Motor neuron (in vitro differentiated cells): ENCODE data around the gene PDCD11. TPM values are rescaled to one million over a fixed set of nuclear protein-coding genes. Genes with fewer than 3 reads are reported as not detected.

Source experiments
- ATAC-seq, 8 experiments: fragments of 200-7000 bp; cut with Tn5 transposase; replicated peaks in 6 of 8; 2 replicates each; pipeline ENCODE4 v1.8.0; 2021; ENCODE audit warnings: mild to moderate bottlenecking in 8 of 8, moderate library complexity in 8 of 8
- H3K27ac ChIP-seq, 2 donors: fragments of 250-450 bp; sonication (Bioruptor Pico); 2 replicates each; pipeline ENCODE4 v1.9.0; 2021; ENCODE audit warnings: antibody characterized with exemption in 2 of 2, mild to moderate bottlenecking in 2 of 2, moderate library complexity in 1 of 2
- H3K4me1 ChIP-seq, 2 donors: fragments of 250-450 bp; sonication (Bioruptor Pico); replicated peaks in 1 of 2; 2 replicates each; pipeline ENCODE4 v1.6.1; 2021; ENCODE audit warnings: antibody characterized with exemption in 2 of 2, mild to moderate bottlenecking in 2 of 2, moderate library complexity in 1 of 2
- H3K4me3 ChIP-seq, 5 donors: fragments of 250-450 bp; sonication (Bioruptor Pico); 2 replicates each; pipeline ENCODE4 v1.9.0; 2021; ENCODE audit warnings: antibody characterized with exemption in 5 of 5, mild to moderate bottlenecking in 5 of 5, moderate library complexity in 4 of 5
- WGBS, 10 experiments: fragments of 450-650 bp; shearing (Covaris generic); methylation state at CpG; one replicate each; pipeline ENCODE4 v1.0.0; 2022; 5-methylcytosine and 5-hydroxymethylcytosine counted together
- in situ Hi-C, 9 experiments: fragments of 400-800 bp; cut with MboI; loops; one replicate each; pipeline ENCODE4 v1.15.0; 2021; ENCODE audit warnings: low sequenced_read_pairs in 9 of 9, low pct_unique_long_range_greater_than_20kb in 2 of 9; ENCODE audit not compliant: unreplicated experiment in 9 of 9
- total RNA-seq, 8 experiments: library from RNA; unstranded; fragments of 300-600 nt; gene quantifications; 2 replicates each; pipeline versions ENCODE4 v1.2.3 to v1.2.4, GENCODE V29; 2022

PDCD11 gene
- total RNA-seq, 8 experiments from 2014 or later, result 20.6 to 60.1 (median 39.2) TPM

DNA sequence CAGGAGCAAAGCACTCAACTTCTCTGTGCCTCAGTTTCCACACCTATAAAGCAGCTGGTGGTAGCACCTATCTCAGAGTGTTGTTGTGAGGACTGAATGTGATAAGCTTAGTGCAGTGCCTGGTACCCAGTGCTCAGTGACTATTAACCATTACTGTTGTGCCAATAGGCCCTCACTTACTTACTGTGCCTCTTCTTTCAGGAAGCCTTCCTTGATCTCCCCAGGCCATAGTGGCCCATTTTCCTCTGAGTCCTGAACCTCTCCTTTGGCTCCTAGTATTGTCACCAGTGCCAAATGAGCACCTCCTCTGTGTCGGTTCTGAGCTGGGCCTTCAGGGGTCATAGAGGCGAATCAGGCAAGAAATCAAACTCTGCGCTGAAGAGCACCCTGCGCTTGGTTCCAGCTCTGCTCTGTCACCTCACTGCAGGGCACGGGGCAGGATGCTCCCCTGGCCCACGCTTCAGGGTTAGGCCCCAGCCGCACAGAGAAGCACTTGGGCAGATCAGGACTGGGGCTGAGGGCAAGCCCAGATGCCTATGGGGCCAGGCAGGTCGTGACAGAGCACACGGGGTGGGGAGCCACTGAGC lies 59.7 kb downstream of the PDCD11 start:
- peaks cover 11 to 31% of the 10 kb centered on the region in 2 donors for H3K4me1 ChIP-seq
- WGBS, 10 experiments, result 84 to 93% methylated on average over 5 of the region's 9 CpGs; no CpG with 5 or more reads in 8 of the 10 experiments
- H3K4me3 ChIP-seq, result no peak overlapping the region
- no peak overlapping the region for H3K27ac ChIP-seq
- in situ Hi-C loops, result no loop called here
- no peak for ATAC-seq

DNA sequence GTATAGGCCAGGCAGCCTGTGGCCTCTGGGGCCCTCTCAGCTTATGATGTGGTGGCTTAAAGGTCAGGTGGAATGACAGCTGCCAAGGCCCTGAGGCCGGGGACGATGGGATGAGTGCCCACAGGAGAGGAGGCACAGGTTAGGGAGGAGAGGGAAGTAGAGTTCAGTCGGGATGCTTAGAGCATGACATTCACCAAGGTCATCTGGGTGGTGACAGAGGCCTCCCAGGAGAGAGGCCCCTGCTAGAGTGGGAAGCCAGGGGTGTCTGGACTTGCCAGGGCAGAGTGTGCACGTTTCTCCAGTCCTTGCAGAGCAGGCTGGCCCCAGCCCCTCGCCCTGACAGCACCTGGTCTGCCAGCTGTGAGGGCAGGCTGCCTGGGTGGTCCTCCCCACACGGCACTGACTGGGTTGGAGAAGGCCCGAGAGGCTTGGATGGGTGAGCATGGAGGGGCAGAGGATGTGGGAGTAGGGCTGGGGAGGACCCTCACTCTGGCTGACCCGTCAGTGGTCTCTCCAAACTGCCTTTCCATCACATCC lies 60.8 kb downstream of the PDCD11 start:
- in situ Hi-C loops, result no loop called here
- ATAC-seq, result no peak
- no peak overlapping the region for H3K4me3 ChIP-seq
- WGBS, 10 experiments, result 75 to 100% (median 86%) methylated on average over 1 to 5 of the region's 8 CpGs; no CpG with 5 or more reads in 4 of the 10 experiments
- peaks cover 11 to 28% of the 10 kb centered on the region in 2 donors for H3K4me1 ChIP-seq
- H3K27ac ChIP-seq, result no peak overlapping the region

DNA sequence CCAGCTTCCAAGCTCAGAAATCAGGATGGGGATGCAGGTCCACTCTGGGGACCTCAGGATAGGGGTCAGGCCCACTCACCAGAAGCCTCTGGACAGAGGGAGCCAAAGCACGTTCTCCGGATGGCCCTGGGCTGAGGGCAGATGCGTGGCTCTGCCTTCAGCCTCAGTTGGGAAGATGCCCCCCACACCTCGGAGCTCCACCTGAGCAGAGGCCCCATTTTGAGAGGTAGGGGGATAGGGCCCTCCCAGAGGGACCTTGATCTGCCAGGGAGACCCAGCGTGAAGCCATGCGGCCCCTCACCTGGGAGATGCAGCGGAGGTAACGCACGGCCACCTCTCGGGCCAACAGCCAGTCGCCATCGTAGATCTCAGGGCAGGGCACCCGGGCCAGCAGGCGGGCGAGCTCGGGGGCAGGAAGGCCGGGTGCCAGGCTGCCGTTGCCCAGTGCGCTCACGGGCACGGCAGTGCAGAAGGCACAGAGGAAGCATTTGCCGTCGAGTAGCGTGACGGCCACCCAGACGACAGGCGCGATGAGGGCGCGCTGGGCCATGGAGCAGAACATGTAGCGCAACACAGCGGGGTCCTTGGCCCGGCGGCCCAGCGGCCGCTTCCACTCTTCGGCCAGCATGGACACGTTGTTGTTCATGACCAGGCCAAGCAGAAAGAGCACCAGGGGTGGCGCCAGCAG lies 61.6 kb downstream of the PDCD11 start:
- H3K4me1 ChIP-seq, result peaks cover 11 to 22% of the 10 kb centered on the region in 2 donors
- ATAC-seq, result no peak
- H3K27ac ChIP-seq, result no peak overlapping the region
- in situ Hi-C loops, result no loop called here
- WGBS, 10 experiments, result 87 to 100% (median 99%) methylated on average over 1 to 9 of the region's 39 CpGs; no CpG with 5 or more reads in 6 of the 10 experiments
- H3K4me3 ChIP-seq, result no peak overlapping the region

DNA sequence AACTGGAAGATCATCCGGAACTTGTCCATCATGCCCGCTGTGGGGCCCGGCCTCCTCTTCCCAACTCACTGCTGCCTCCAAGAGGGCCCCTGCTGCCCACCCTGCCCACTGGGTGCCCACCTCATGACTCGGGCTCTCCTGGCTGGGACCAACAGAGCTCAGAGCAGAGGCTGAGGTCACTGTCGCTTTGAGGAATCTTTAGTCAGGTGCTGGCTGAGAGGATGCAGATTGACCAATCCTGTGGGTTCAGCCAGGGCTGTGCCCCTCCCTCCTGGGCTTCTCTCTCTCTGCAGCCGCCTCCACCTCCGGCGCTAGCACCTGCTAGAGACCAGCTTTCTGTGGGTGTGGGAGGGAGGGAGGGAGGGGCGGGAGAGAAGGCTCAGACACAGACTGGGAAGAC lies 62.3 kb downstream of the PDCD11 start, which contains the start of gene CALHM1:
Gene CALHM1 (minus strand): TSS at position 181 of the 400 bp plus-strand sequence. CDS start 149 bp downstream, at position 32.
- Histone ChIP-seq H3K4me3 (no peak within 1 kb of the TSS), H3K27ac (peak within 1 kb of the TSS; percentile 50 to 63), H3K4me1 (peaks cover 11 to 22% of the 10 kb centered on the region in 2 donors)
- in situ Hi-C loops, result no loop called here
- peak; percentile 37 to 97 (median 92) for ATAC-seq
- WGBS, 10 experiments, result 100% methylated on average over 1 to 2 of the region's 9 CpGs; no CpG with 5 or more reads in 8 of the 10 experiments

DNA sequence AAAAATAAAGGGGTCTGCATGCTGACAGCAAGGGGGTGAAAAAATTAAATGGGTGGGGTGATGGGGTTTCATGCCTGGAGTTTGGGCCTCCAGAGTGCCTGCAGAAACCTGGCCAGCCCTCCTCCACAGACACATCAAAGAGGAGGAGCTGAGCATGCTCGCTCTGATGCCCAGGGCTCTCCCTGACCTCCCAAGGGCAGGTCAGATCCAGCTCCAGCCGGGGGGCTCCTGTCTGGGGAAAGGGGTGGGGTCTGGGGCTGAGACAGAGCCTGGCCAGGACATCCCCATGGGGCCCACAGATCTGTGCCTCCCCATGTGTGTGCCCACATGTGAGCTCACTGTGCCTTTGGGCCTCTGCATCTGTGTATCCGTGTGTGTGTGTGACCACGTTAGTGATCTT lies 63.2 kb downstream of the PDCD11 start:
- peak in 5 of 8 experiments; percentile 3 to 66 (median 59) for ATAC-seq
- no peak overlapping the region for H3K4me3 ChIP-seq
- in situ Hi-C loops, result no loop called here
- WGBS, 10 experiments, result no CpG with 5 or more reads among the region's 4 CpGs
- peak overlapping the region; percentile 50 to 63 for H3K27ac ChIP-seq
- peaks cover 11 to 22% of the 10 kb centered on the region in 2 donors for H3K4me1 ChIP-seq

DNA sequence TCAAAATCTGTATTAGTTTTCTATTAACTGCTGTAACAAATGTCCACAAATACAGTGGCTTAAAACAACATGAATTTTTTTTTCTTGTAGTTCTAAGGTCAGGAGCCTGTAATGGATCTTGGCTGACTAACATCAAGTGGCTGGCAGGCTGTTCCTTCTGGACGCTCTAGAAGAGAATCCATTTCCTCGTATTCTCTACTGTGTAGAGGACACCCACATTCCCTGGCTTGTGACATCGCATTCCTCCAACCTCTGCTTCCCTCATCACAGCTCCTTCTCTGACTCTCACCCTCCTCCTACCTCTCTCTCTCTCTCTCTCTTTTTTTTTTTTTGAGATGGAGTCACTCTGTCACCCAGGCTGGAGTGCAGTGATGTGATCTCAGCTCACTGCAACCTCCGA lies 67.1 kb downstream of the PDCD11 start:
- ATAC-seq, result no peak
- Histone ChIP-seq H3K4me3 (no peak overlapping the region), H3K27ac (no peak overlapping the region), H3K4me1 (peaks cover 11 to 16% of the 10 kb centered on the region in 2 donors)
- 41 to 100% (median 80%) methylated on average over 1 to 3 of the region's 4 CpGs; no CpG with 5 or more reads in 1 of the 10 experiments for WGBS, 10 experiments
- in situ Hi-C loops, result no loop called here

DNA sequence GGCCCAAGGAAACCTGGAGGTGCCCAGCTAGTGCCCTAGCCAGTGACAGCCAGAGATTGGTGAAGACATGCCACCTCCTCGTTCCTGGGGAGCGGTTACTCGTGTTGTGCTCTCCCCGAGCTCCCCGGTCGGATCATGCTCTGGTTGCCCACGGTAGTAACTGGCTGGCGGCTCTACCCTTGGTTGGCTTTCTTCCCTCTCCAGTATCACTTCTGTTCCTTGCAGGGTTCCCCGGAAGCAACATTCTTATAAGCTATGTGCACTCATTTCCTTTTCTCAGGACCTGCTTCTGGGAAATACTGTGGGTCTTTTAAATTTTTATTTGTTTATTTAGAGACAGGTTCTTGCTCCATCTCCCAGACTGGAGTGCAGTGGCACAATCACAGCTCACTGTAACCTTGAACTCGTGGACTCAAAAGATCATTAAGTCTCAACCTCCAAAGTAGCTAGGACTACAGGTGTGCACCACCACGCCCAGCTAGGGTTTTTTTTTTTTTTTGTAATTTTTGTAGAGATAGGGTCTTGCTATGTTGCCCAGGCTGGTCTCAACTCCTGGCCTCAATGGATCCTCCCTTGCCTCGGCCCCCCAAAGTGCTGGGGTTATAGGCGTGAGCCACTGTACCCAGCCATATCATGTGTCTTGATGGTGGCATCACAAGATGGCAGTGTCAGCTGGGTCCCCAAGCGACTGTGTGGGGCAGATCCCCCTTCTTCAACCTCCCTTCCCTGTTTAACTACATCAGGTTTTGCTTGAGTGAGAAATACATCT lies 69.2 kb downstream of the PDCD11 start:
- Histone ChIP-seq H3K4me1 (no peaks in the 10 kb centered on the region), H3K27ac (no peak overlapping the region), H3K4me3 (no peak overlapping the region)
- in situ Hi-C loops, result no loop called here
- 60 to 100% (median 84%) methylated on average over 1 to 13 of the region's 14 CpGs; no CpG with 5 or more reads in 2 of the 10 experiments for WGBS, 10 experiments
- ATAC-seq, result no peak

DNA sequence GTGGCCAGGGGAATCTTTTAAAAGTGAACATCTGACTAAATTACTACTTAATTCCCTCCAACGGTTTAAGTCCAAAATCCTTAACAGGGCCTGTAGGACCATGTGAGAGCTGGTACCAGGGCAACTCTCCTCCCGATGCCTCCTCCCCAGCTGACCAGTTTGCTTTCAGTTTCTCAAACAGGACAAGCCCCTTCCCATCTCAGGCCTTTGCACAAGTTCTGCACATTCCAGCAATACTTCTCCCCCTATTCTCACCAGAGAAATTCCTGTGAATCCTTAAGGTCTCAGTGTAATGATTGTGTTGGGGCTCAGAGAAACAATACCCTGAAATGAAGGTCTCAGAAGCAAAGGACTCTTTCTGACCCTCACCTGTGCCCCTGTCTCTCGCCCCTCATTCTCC lies 70.3 kb downstream of the PDCD11 start:
- in situ Hi-C loops, result no loop called here
- WGBS, 10 experiments, result 40 to 90% (median 71%) methylated on average over 1 to 3 of the region's 3 CpGs; no CpG with 5 or more reads in 1 of the 10 experiments
- no peak overlapping the region for H3K27ac ChIP-seq
- H3K4me3 ChIP-seq, result no peak overlapping the region
- H3K4me1 ChIP-seq, result no peaks in the 10 kb centered on the region
- no peak for ATAC-seq

DNA sequence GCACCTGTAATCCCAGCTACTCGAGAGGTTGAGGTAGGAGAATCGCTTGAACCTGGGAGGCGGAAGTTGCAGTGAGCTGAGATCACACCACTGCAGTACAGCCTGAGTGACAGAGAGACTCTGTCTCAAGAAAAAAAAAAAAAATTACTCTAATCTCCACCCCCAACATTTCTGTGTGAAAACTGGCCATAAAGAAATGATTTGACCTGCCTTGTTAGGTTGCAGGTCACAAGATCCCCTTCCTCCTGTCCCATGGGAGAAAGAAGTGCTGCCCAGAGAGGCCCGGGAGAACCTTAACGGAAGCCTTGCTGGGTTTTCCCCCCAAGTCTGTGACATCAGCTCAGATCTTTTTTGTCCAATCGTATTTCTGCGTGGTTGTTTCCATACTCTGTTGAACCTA lies 71.0 kb downstream of the PDCD11 start:
- WGBS, 10 experiments, result 50 to 100% (median 87%) methylated on average over 2 to 7 of the region's 7 CpGs; no CpG with 5 or more reads in 2 of the 10 experiments
- Histone ChIP-seq H3K4me1 (no peaks in the 10 kb centered on the region), H3K4me3 (no peak overlapping the region), H3K27ac (no peak overlapping the region)
- in situ Hi-C loops, result no loop called here
- ATAC-seq, result peak in 2 of 8 experiments; percentile 50 to 51

DNA sequence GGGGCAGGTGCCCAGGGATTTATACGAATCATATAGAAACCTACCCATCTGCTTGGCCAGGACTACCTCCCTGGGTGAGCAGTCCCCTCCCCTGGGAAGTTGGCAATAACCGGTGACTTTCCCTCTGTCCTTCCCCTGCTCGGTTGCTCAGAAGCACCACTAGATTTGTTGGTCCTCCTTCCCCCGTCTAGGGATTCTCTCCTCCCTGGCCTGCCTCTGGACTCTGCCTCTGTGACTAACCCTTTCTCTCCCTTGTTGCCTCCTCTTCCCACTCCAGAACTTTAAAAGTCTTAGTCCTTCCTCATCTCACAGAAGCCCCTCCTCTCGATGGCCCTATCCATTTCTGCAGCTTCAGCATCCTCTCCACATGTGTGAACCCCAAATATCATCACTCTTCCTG lies 72.8 kb downstream of the PDCD11 start:
- WGBS, 10 experiments, result 48 to 100% (median 71%) methylated on average over 1 to 4 of the region's 5 CpGs; no CpG with 5 or more reads in 5 of the 10 experiments
- ATAC-seq, result no peak
- in situ Hi-C loops, result no loop called here
- Histone ChIP-seq H3K27ac (no peak overlapping the region), H3K4me3 (no peak overlapping the region), H3K4me1 (no peaks in the 10 kb centered on the region)

DNA sequence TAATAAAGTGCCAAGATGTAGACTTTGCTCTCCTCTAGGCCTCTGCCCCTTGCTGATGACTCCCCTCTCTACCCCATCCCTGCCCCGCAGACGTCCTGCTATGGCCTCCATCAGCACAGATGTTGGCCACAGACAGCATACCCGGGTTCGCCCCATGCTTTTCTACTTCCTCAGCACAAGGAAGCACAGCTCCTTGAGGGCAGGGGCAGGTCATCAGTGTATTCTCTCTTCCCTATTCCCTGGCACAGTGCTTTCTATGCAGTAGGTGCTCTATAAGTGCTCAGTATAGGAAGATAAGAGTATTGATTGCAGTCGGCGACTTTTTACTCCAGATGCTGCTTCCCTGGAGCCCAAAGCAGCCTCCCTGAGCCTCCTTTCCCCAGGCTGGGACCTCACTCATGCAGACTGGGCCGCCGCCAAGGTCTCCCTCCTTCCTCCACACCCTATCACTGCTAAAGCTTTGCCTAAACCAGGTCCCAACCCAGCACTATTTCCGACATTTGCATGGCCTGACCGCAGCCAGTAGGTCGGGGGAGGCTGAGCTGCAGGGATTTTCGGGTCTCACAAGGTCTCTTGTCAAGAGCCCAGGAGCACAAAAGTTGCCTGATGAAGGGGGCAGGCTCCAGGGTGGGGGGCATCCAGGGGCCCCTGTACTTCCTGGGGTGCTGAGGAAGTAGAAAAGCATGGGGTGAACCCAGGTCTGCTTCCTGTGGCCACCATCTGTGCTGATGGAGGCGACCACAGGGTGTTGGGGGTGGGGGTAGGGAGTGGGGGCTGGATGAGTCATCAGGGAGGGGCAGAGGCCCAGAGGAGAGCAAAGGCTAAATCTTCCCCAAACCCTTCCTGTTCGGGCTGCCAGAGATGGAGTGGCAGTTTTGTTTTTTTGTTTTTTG lies 74.6 kb downstream of the PDCD11 start:
- peak in 3 of 8 experiments; percentile 93 to 98 (median 97) for ATAC-seq
- no peak overlapping the region for H3K4me3 ChIP-seq
- in situ Hi-C loops, result no loop called here
- 0 to 87% (median 58%) methylated on average over 2 to 6 of the region's 14 CpGs; no CpG with 5 or more reads in 4 of the 10 experiments for WGBS, 10 experiments
- no peak overlapping the region for H3K27ac ChIP-seq
- no peaks in the 10 kb centered on the region for H3K4me1 ChIP-seq

DNA sequence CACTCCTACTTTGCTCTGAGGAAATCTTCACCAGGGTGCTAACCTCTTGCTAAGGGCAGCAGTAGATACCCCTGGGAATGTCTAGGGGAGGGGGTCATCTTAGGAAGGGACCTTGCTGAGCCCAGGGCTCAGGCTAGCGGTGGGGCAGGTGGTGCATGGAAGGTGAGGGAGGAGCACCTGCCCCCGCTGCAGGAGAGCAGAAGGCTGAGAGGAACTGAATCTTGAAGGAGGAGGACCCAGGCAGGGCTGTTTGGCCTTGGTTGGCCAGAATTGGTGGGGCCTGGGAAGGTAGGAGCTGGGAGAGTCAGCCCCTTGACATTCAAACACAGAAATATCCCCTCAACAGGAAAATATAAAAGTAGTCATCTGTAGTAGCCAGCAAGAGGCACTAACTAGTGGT lies 75.6 kb downstream of the PDCD11 start:
- H3K4me1 ChIP-seq, result peaks cover 0 to 9% of the 10 kb centered on the region in 2 donors
- no peak for ATAC-seq
- no peak overlapping the region for H3K27ac ChIP-seq
- H3K4me3 ChIP-seq, result no peak overlapping the region
- in situ Hi-C loops, result no loop called here
- WGBS, 10 experiments, result 80 to 100% (median 88%) methylated on average over 1 to 2 of the region's 2 CpGs; no CpG with 5 or more reads in 5 of the 10 experiments
